GM12878 (cell line): ENCODE measurements around the gene MAD2L1. TPM values are rescaled to one million over a fixed set of nuclear protein-coding genes. Genes with fewer than 3 reads are reported as not detected.

Experiments used
- ATAC-seq: fragments of 200-7000 bp; cut with Tn5 transposase; 3 replicates; pipeline ENCODE4 v1.9.1; 2020; ENCODE audit warnings: mild to moderate bottlenecking, moderate library complexity
- BruUV-seq: library from RNA; stranded (reverse); fragments of 400-500 nt; replicated peaks from 2 replicates; lab custom pipeline; 2021; lab: Mats Ljungman, UMichigan
- CTCF ChIA-PET: fragments of 300-600 bp; sonication (Branson Sonifier 250); formaldehyde crosslinking; extraction: SDS; loops from one replicate; lab custom pipeline; 2021; ENCODE audit warnings: inconsistent platforms; lab: Yijun Ruan, JAX
- POLR2A ChIA-PET: fragments of 350-600 bp; formaldehyde crosslinking; extraction: SDS; loops from one replicate; lab custom pipeline; 2021; ENCODE audit warnings: inconsistent platforms; lab: Charles Lee
- RAD21 ChIA-PET: fragments of 300-600 bp; sonication (Branson Sonifier 250); formaldehyde crosslinking; loops from one replicate; lab custom pipeline; 2023; ENCODE audit warnings: antibody characterized with exemption; ENCODE audit not compliant: unreplicated experiment; lab: Charles Lee
- SMC1A ChIA-PET: fragments of 300-600 bp; sonication (Branson Sonifier 250); formaldehyde crosslinking; loops from one replicate; lab custom pipeline; 2023; ENCODE audit not compliant: unreplicated experiment, uncharacterized antibody; lab: Charles Lee
- DNase-seq: peaks from one replicate; pipeline ENCODE4 v3.0.0-alpha.2; 2011; ENCODE audit warnings: low read depth, low spot score
- FAIRE-seq: peaks from 3 replicates; lab custom pipeline; 2011; peaks lifted over from hg19 to GRCh38; lab: Jason Lieb, UNC
- H2AFZ ChIP-seq: 2 replicates; pipeline ENCODE4 v1.6.0; 2011; ENCODE audit warnings: low read depth, low read length, control low read depth; ENCODE audit not compliant: control insufficient read depth
- H3K27ac ChIP-seq: 2 replicates; pipeline ENCODE4 v1.5.1; 2011; ENCODE audit warnings: control low read depth; ENCODE audit not compliant: control insufficient read depth, insufficient read depth
- H3K27me3 ChIP-seq, 2 experiments: replicated peaks in 1 of 2; 2 replicates each; pipeline versions ENCODE4 v1.6.0 to v1.6.1; 2011; ENCODE audit warnings: low read length in 1 of 2; ENCODE audit not compliant: control insufficient read depth in 2 of 2, insufficient read depth in 2 of 2
- H3K36me3 ChIP-seq, 2 experiments: 2 replicates each; pipeline ENCODE4 v1.5.1; 2011; ENCODE audit warnings: low read length in 1 of 2; ENCODE audit not compliant: control insufficient read depth in 2 of 2, insufficient read depth in 2 of 2
- H3K4me1 ChIP-seq: 2 replicates; pipeline ENCODE4 v1.6.1; 2011; ENCODE audit warnings: mild to moderate bottlenecking, low read length, moderate library complexity, mixed read lengths; ENCODE audit not compliant: control insufficient read depth, insufficient read depth
- H3K4me2 ChIP-seq: 2 replicates; pipeline ENCODE4 v1.6.0; 2011; ENCODE audit warnings: control low read depth; ENCODE audit not compliant: control insufficient read depth, insufficient read depth
- H3K4me3 ChIP-seq: fragments of 200-600 bp; sonication (generic); 2 replicates; pipeline ENCODE4 v1.5.1; 2016
- H3K79me2 ChIP-seq: 2 replicates; pipeline ENCODE4 v1.6.0; 2011; ENCODE audit warnings: low read length; ENCODE audit not compliant: control insufficient read depth, insufficient read depth
- H3K9ac ChIP-seq: 2 replicates; pipeline ENCODE4 v1.8.0; 2011; ENCODE audit warnings: low read length, control low read depth, mixed read lengths; ENCODE audit not compliant: control insufficient read depth, insufficient read depth
- H3K9me3 ChIP-seq: replicated peaks from 3 replicates; pipeline ENCODE4 v1.5.1; 2011; ENCODE audit warnings: mild to moderate bottlenecking, low read length; ENCODE audit not compliant: control insufficient read depth, insufficient read depth
- H4K20me1 ChIP-seq: 2 replicates; pipeline ENCODE4 v1.6.0; 2011; ENCODE audit not compliant: control insufficient read depth, insufficient read depth
- CTCF ChIP-seq, 3 experiments: IDR thresholded peaks in 2 of 3; conservative IDR thresholded peaks in 1 of 3; 2 replicates each; pipeline ENCODE4 v1.5.1; 2011; ENCODE audit warnings: low read depth in 3 of 3, low read length in 3 of 3, mild to moderate bottlenecking in 3 of 3, control low read depth in 2 of 3, moderate library complexity in 2 of 3, inconsistent platforms in 1 of 3, mixed read lengths in 1 of 3; ENCODE audit not compliant: control insufficient read depth in 2 of 3, insufficient read depth in 1 of 3; ENCODE audit errors: extremely low read depth in 1 of 3
- EED ChIP-seq: sonication (generic); IDR thresholded peaks from 2 replicates; pipeline ENCODE4 v1.6.1; 2016; ENCODE audit warnings: antibody characterized with exemption, low read depth
- GABPA ChIP-seq: IDR thresholded peaks from 2 replicates; pipeline ENCODE4 v1.6.1; 2014; ENCODE audit warnings: antibody characterized with exemption, low read depth, mild to moderate bottlenecking, inconsistent platforms
- HCFC1 ChIP-seq: fragments of 150-350 bp; IDR thresholded peaks from 2 replicates; pipeline ENCODE4 v1.6.1; 2014; ENCODE audit warnings: low read length
- MXI1 ChIP-seq: fragments of 150-350 bp; IDR thresholded peaks from 2 replicates; pipeline ENCODE4 v1.6.1; 2011; ENCODE audit warnings: low read depth, mild to moderate bottlenecking, inconsistent platforms, low read length, improper control_type of control experiment
- NFYB ChIP-seq: IDR thresholded peaks from 2 replicates; pipeline ENCODE4 v1.6.1; 2011; ENCODE audit warnings: low read depth, mild to moderate bottlenecking, low read length, improper control_type of control experiment, moderate library complexity; ENCODE audit not compliant: insufficient read depth
- NRF1 ChIP-seq: conservative IDR thresholded peaks from 2 replicates; pipeline ENCODE4 v1.6.1; 2011; ENCODE audit warnings: mild to moderate bottlenecking, low read depth, low read length, improper control_type of control experiment
- SMC3 ChIP-seq: IDR thresholded peaks from 2 replicates; pipeline ENCODE4 v1.6.1; 2011; ENCODE audit warnings: low read length, improper control_type of control experiment, borderline replicate concordance
- STAT3 ChIP-seq: IDR thresholded peaks from 2 replicates; pipeline ENCODE4 v1.6.1; 2011; ENCODE audit warnings: low read depth, low read length, improper control_type of control experiment
- TCF3 ChIP-seq: IDR thresholded peaks from 2 replicates; pipeline ENCODE4 v1.6.1; 2012; ENCODE audit warnings: low read depth, mild to moderate bottlenecking, low read length, borderline replicate concordance; ENCODE audit not compliant: insufficient read depth
- ZBTB40 ChIP-seq: fragments of 450-650 bp; IDR thresholded peaks from 2 replicates; pipeline ENCODE4 v1.6.1; 2016; ENCODE audit warnings: mild to moderate bottlenecking, moderate library complexity, borderline replicate concordance
- ZSCAN29 ChIP-seq: fragments of 450-650 bp; IDR thresholded peaks from 2 replicates; pipeline ENCODE4 v1.6.1; 2017; ENCODE audit warnings: mild to moderate bottlenecking, moderate library complexity
- ZZZ3 ChIP-seq: IDR thresholded peaks from 2 replicates; pipeline ENCODE4 v1.6.1; 2011; ENCODE audit warnings: low read depth; ENCODE audit not compliant: control insufficient read depth, insufficient read length
- WGBS: methylation state at CpG from one replicate; pipeline ENCODE4 v1.1.6; 2016; ENCODE audit warnings: low lambda C conversion rate; ENCODE audit not compliant: insufficient replicate concordance, insufficient coverage; ENCODE audit errors: missing lambda C conversion rate; 5-methylcytosine and 5-hydroxymethylcytosine counted together
- in situ Hi-C: fragments of 300-500 bp; cut with MboI; formaldehyde crosslinking; loops from 9 replicates; pipeline ENCODE4 v1.14.3; 2018; ENCODE audit warnings: mixed read lengths
- intact Hi-C: fragments of 100-400 bp; cut with micrococcal nuclease; formaldehyde crosslinking; loops from one replicate; pipeline ENCODE4 v1.14.2; 2022; ENCODE audit not compliant: unreplicated experiment
- polyA plus RNA-seq, 11 experiments: library from polyadenylated mRNA; depleted of rRNA in 4 of 11; unstranded in 6 of 11; stranded (reverse) in 5 of 11; fragments of >200 nt; fragmentation: Nextera tagmentation in 4 of 11; fragmentation: Illumina TruSeq in 1 of 11; extraction: Ambion mirVana in 4 of 11; extraction: Trizol in 1 of 11; gene quantifications; 1 replicate in 1 of 11; 2 replicates in 10 of 11; pipeline versions ENCODE4 v1.2.1 to v1.2.3, GENCODE V29; 2011 to 2016; ENCODE audit warnings: inconsistent platforms in 2 of 11, missing spikeins in 2 of 11, low read depth in 1 of 11
- total RNA-seq, 4 experiments: library from RNA; depleted of rRNA in 3 of 4; stranded (reverse); fragments of >200 nt in 3 of 4; fragmentation: Illumina TruSeq in 1 of 4; extraction: Trizol in 1 of 4; gene quantifications; 2 replicates each; pipeline versions ENCODE4 v1.2.1 to v1.2.3, GENCODE V29; 2013 to 2021
- TF ChIP-seq, protein P1 (sequence below): IDR thresholded peaks from 2 replicates; pipeline ENCODE4 v1.6.1; 2011; ENCODE audit warnings: low read depth, low read length, improper control_type of control experiment, borderline replicate concordance

The MAD2L1 gene
- total and polyA plus RNA-seq, 10 of the 15 experiments (the other 5 are each of a cell fraction or from before 2014, with no cell fraction given): 58.1 to 407 (median 110) TPM

GRCh38 chr4:120049732-120050494 is 16.7 kb downstream of the MAD2L1 start (continued):
- TF ChIP-seq SMC3 (peak; percentile 82), GABPA (no peak), ZZZ3 (no peak), MXI1 (no peak), EED (peak; percentile 74), CTCF (IDR thresholded peaks at IDR 0.05 in 2 of 3, conservative IDR thresholded peaks at IDR 0.05 in 1 of 3; ENCODE audit: control insufficient read depth in 2 of 3, extremely low read depth in 1 of 3, insufficient read depth in 1 of 3, low read depth in 3 of 3, low read length in 3 of 3) (peak; percentile 83 to 89 (median 86)), HCFC1 (0 out of 2 replicates have a peak, but pooled peaks have one; percentile 26)

DNA sequence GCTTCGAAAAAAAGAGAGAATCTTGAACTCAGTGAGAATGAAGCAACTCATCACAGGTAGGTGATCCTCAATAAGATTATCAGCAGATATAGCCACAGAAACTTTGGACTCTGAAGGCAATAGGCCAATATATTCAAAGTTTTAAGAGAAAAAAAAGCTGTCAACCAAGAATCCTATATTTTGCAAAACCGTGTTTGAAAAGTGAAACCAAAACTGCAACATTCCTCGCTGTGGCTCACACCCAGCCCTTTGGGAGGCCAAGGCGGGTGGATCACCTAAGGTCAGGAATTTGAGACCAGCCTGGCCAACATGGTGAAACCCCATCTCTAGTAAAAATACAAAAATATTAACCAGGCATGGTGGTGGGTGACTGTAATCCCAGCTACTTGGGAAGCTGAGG is 22.8 kb downstream of the MAD2L1 start:
- 77% methylated on average over 4 of the region's 4 CpGs for WGBS
- in situ Hi-C loops: no loop called here
- no peaks in the 10 kb centered on the region for H3K9me3 ChIP-seq
- intact Hi-C loops: no loop called here
- H3K27me3 ChIP-seq: no peaks in the 10 kb centered on the region
- H3K27ac ChIP-seq: no peak overlapping the region
- no peak overlapping the region for H3K4me3 ChIP-seq
- H3K4me1 ChIP-seq: no peaks in the 10 kb centered on the region
- no peak overlapping the region for H3K9ac ChIP-seq
- H2AFZ ChIP-seq: no peak overlapping the region
- no peaks in the 10 kb centered on the region for H4K20me1 ChIP-seq
- POLR2A ChIA-PET: no interaction called here
- no peaks in the 10 kb centered on the region for H3K79me2 ChIP-seq
- CTCF ChIA-PET: no interaction called here
- RAD21 ChIA-PET: interaction anchor here (0.7 kb wide), 1 partner anchor 81 kb away, joined by 3 read pairs; no protein-coding TSS in a partner anchor
- H3K36me3 ChIP-seq: no peaks in the 10 kb centered on the region
- no peak for DNase-seq
- no TSS peak for BruUV-seq
- no peak for ATAC-seq
- FAIRE-seq: no peak
- H3K4me2 ChIP-seq: no peak overlapping the region
- SMC1A ChIA-PET: no interaction called here
- TF ChIP-seq STAT3 (no peak), NFYB (no peak), TCF3 (no peak), ZSCAN29 (no peak), NRF1 (no peak), ZBTB40 (no peak)
- TF ChIP-seq, protein P1, sequence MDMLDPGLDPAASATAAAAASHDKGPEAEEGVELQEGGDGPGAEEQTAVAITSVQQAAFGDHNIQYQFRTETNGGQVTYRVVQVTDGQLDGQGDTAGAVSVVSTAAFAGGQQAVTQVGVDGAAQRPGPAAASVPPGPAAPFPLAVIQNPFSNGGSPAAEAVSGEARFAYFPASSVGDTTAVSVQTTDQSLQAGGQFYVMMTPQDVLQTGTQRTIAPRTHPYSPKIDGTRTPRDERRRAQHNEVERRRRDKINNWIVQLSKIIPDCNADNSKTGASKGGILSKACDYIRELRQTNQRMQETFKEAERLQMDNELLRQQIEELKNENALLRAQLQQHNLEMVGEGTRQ: no peak
